Measurements from ENCODE around the gene UCP3.

The UCP3 gene

GRCh38 chr11:74008373-74009229 lies at the start of gene UCP3:
Gene UCP3 (minus strand): TSS chr11:74009085. CDS start chr11:74007042, 2,043 bp downstream.
- no peak for DNase-seq

GRCh38 chr11:74057249-74058151 lies 48.6 kb upstream of the UCP3 start:
- no peak for DNase-seq

- no peak for DNase-seq
Observed at GRCh38 chr11:74055938-74056337, 47.1 kb upstream of the UCP3 start.

GRCh38 chr11:74050465-74050864 lies 41.6 kb upstream of the UCP3 start:
- DNase-seq = no peak

- DNase-seq = no peak
Observed at GRCh38 chr11:74048993-74049392, 40.1 kb upstream of the UCP3 start.

- DNase-seq = no peak
Observed at GRCh38 chr11:74044538-74044937, 35.7 kb upstream of the UCP3 start.

- DNase-seq = no peak
Observed at GRCh38 chr11:74043450-74043849, 34.6 kb upstream of the UCP3 start.

GRCh38 chr11:74037309-74037708 lies 28.4 kb upstream of the UCP3 start:
- DNase-seq = no peak

- DNase-seq = no peak
Observed at GRCh38 chr11:74035264-74035663, 26.4 kb upstream of the UCP3 start.

GRCh38 chr11:74033046-74033445 lies 24.2 kb upstream of the UCP3 start:
- peak; percentile 39 for DNase-seq

GRCh38 chr11:74030723-74031676 lies 22.1 kb upstream of the UCP3 start:
- peak; percentile 26 for DNase-seq

- no peak for DNase-seq
Observed at GRCh38 chr11:74025467-74026166, 16.7 kb upstream of the UCP3 start.

GRCh38 chr11:74024261-74025029 lies 15.6 kb upstream of the UCP3 start:
- DNase-seq = no peak

- DNase-seq = no peak
Observed at GRCh38 chr11:74023276-74023675, 14.4 kb upstream of the UCP3 start.

- DNase-seq = no peak
Observed at GRCh38 chr11:74022546-74022945, 13.7 kb upstream of the UCP3 start.

- DNase-seq = no peak
Observed at GRCh38 chr11:74021998-74022397, 13.1 kb upstream of the UCP3 start.

GRCh38 chr11:74020539-74020938 lies 11.7 kb upstream of the UCP3 start:
- DNase-seq = no peak

- peak; percentile 32 for DNase-seq
Observed at GRCh38 chr11:74019860-74020259, 11.0 kb upstream of the UCP3 start.

- no peak for DNase-seq
Observed at GRCh38 chr11:74019104-74019738, 10.3 kb upstream of the UCP3 start.

GRCh38 chr11:74018331-74019005 lies 9.6 kb upstream of the UCP3 start:
- no peak for DNase-seq

All from CD4-positive, alpha-beta T cell treated with Interleukin-21 for 1 hour (primary cell).